Activated CD4-positive, alpha-beta T cell treated with anti-CD3 and anti-CD28 coated beads for 4 hours (primary cell): Measurements from ENCODE around the gene MTX2.

Source experiments
- DNase-seq, 2 donors: peaks; one replicate each; pipeline ENCODE4 v3.0.0-alpha.2; 2020

Gene MTX2

GRCh38 chr2:176383100-176383499, 113.9 kb downstream of the MTX2 start:
- no peak for DNase-seq

GRCh38 chr2:176383836-176384442, 114.7 kb downstream of the MTX2 start:
- no peak for DNase-seq

- DNase-seq: no peak
Observed at GRCh38 chr2:176385219-176385759, 116.0 kb downstream of the MTX2 start.

GRCh38 chr2:176385838-176386237, 116.6 kb downstream of the MTX2 start:
- DNase-seq: no peak
